Right lobe of liver (tissue), 6 donors: ENCODE measurements around the gene SCG3. TPM values are rescaled to one million over a fixed set of nuclear protein-coding genes. Genes with fewer than 3 reads are reported as not detected.
A peak's percentile ranks its signal among the peaks of the same experiment; 100 is the strongest.

Experiments used
- ATAC-seq, 4 donors: fragments of 200-7000 bp; cut with Tn5 transposase; one replicate each; pipeline ENCODE4 v1.9.1; 2020; ENCODE audit warnings: mild to moderate bottlenecking in 4 of 4, moderate library complexity in 4 of 4
- DNase-seq, 3 donors: peaks; one replicate each; pipeline ENCODE4 v3.0.0-alpha.2; 2020
- H3K27ac ChIP-seq, 3 donors: fragments of 200-600 bp; one replicate each; pipeline ENCODE4 v1.8.0; 2022
- H3K27me3 ChIP-seq, 2 donors: fragments of 200-600 bp; one replicate each; pipeline ENCODE4 v1.8.0; 2022
- H3K36me3 ChIP-seq, 4 donors: fragments of 200-600 bp; sonication (generic) in 1 of 4; one replicate each; pipeline versions ENCODE4 v1.5.1 to v1.8.0; 2017 to 2022; ENCODE audit warnings: control low read depth in 1 of 4
- H3K4me1 ChIP-seq, 4 donors: fragments of 200-600 bp; sonication (generic) in 1 of 4; one replicate each; pipeline versions ENCODE4 v1.5.1 to v1.8.0; 2017 to 2022; ENCODE audit warnings: control low read depth in 1 of 4
- H3K4me3 ChIP-seq, 3 donors: fragments of 200-600 bp; one replicate each; pipeline ENCODE4 v1.8.0; 2022
- H3K9me3 ChIP-seq, 4 donors: fragments of 200-600 bp; sonication (generic) in 1 of 4; one replicate each; pipeline versions ENCODE4 v1.5.1 to v1.8.0; 2017 to 2022; ENCODE audit warnings: control low read depth in 1 of 4
- POLR2A ChIP-seq: fragments of 450-650 bp; IDR thresholded peaks from one replicate; pipeline ENCODE4 v1.6.1; 2017; ENCODE audit warnings: antibody characterized with exemption, mild to moderate bottlenecking
- WGBS: methylation state at CpG from one replicate; pipeline ENCODE4 v1.1.6; 2018; ENCODE audit warnings: low coverage, low lambda C conversion rate; ENCODE audit not compliant: insufficient coverage; ENCODE audit errors: missing lambda C conversion rate; 5-methylcytosine and 5-hydroxymethylcytosine counted together
- intact Hi-C, 2 donors: fragments of 100-400 bp; cut with DNase I; formaldehyde crosslinking; loops; one replicate each; pipeline versions ENCODE4 v1.11.2 to v1.14.1; 2022
- total RNA-seq, 6 experiments: library from RNA; depleted of rRNA in 2 of 6; stranded (reverse); fragments of >200 nt in 2 of 6; fragmentation: NEBNext Ultra II Directional in 3 of 6; extraction: Animal tissue kit (Norgen Biotek cat#: 25700) in 3 of 6; gene quantifications; one replicate each; pipeline versions ENCODE4 v1.1.0 to v1.2.4, GENCODE V29; 2016 to 2023
- TF ChIP-seq, protein P1 (sequence below), 4 donors: fragments of 200-600 bp in 3 of 4; fragments of 450-650 bp in 1 of 4; IDR thresholded peaks; one replicate each; pipeline versions ENCODE4 v1.5.1 to v1.8.0; 2016 to 2022; ENCODE audit warnings: antibody characterized with exemption in 4 of 4, mild to moderate bottlenecking in 2 of 4
- donor health status: DM: no; HTN: yes; CAD: no.
- donor health status: DM: no; HTN: no; CAD: no.
- donor health status: DM: no; HTN: no; CAD: no.
- donor health status: DM: no; HTN: yes; CAD: no.
- donor health status: DM: no; HTN: yes; CAD: no.

The SCG3 gene
- total RNA-seq, 6 experiments from 2014 or later = not detected

DNA sequence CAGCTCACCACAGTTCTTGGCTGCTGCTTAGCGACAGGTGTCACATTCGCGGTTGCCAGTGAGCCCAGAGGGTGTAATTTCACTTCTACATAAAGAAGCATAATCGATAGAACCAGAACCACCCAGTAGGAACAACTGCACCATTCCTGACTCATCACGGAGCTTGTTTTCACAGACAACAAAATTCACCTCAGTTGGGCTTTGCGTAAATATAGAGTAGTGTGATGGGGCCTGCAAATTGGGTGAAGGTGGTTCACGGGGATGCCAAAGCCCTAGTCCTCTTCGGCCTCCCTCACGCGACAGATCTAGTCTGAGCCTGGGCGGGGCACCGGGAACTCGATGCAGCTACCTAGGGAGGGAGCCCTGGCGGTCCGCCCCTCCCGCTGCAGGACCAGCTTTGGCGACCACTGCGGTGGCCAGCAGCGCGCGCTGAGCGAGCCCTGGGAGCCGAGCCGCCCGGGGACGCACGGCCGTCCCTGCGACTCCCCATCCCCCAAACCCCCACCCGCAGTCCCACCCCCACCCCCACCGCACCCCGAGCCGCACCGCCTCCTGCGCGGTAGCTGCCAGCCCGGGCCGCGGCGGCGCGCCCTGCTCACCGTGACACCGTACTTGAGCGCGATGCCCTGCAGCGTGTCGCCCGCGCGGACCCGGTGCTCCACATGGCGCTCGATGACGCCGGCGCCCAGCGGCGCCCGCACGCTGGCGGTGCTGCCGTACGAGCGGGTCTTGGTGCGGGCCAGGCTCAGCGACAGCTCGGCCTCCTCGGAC is 55.6 kb downstream of the SCG3 start:
- ATAC-seq (peak; percentile 49 to 62 (median 58)), DNase-seq (peak; percentile 63 to 79 (median 64))
- Histone ChIP-seq H3K4me1 (peaks cover 0 to 18% (median 2%) of the 10 kb centered on the region in 4 donors), H3K4me3 (peak overlapping the region; percentile 61 to 89 (median 86)), H3K9me3 (no peaks in the 10 kb centered on the region), H3K36me3 (no peaks in the 10 kb centered on the region), H3K27me3 (no peaks in the 10 kb centered on the region), H3K27ac (peak overlapping the region; percentile 74 to 89 (median 87))
- WGBS = 2% methylated on average over 6 of the region's 69 CpGs
- TF ChIP-seq, protein P1, sequence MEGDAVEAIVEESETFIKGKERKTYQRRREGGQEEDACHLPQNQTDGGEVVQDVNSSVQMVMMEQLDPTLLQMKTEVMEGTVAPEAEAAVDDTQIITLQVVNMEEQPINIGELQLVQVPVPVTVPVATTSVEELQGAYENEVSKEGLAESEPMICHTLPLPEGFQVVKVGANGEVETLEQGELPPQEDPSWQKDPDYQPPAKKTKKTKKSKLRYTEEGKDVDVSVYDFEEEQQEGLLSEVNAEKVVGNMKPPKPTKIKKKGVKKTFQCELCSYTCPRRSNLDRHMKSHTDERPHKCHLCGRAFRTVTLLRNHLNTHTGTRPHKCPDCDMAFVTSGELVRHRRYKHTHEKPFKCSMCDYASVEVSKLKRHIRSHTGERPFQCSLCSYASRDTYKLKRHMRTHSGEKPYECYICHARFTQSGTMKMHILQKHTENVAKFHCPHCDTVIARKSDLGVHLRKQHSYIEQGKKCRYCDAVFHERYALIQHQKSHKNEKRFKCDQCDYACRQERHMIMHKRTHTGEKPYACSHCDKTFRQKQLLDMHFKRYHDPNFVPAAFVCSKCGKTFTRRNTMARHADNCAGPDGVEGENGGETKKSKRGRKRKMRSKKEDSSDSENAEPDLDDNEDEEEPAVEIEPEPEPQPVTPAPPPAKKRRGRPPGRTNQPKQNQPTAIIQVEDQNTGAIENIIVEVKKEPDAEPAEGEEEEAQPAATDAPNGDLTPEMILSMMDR (IDR thresholded peaks at IDR 0.05) = no peak
- TF ChIP-seq POLR2A = no peak
- intact Hi-C loops = no loop called here

DNA sequence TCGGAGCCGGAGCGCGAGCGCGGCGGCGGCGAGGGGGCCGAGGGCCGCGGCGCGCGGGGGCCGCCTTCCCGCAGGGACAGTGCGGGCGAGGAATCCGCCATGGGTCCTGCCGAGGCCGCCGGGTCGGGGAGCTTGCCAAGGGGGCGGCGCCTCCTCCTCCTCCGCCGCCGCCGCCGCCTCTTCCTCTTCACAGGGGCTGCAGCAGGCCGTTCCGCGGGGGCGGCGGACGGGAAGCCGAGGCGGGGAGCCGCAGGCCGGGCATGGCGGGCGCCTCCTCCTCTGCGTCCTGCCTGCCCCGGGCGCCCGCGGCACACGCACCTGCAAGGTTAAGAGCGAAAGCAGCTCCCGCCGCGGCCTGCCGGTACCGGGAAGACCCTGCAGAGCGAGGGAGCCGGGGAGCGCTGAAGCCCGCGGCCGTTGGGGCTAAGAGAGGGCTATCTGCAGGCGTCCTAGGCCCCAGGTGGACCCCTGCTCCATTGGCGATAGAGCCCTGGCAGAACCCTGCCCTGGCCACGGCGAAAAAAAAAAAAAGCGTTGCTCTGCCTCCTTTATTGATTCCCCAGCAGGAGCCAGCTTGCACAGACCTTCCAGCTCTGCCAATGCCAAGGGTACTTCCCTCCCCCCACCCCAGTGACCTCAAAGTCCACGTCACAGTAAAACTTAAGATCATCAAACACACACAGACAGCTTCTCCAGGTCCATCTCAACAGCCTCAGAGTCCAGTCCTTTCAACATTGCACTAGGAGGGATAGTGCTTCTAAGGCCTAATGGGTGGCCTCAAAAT is 56.4 kb downstream of the SCG3 start, which contains the start of gene LYSMD2:
LYSMD2 (minus strand) TSS at position 134 of the 784 bp plus-strand sequence; CDS start at position 101, 33 bp downstream.
- TF ChIP-seq, protein P1 (IDR thresholded peaks at IDR 0.05) = no peak
- TF ChIP-seq POLR2A = peak; percentile 61
- no peaks in the 10 kb centered on the region for H3K27me3 ChIP-seq
- ATAC-seq (peak; percentile 85 to 93 (median 90)), DNase-seq (peak; percentile 87 to 90 (median 87))
- no peaks in the 10 kb centered on the region for H3K9me3 ChIP-seq
- no peaks in the 10 kb centered on the region for H3K36me3 ChIP-seq
- intact Hi-C loops = no loop called here
- peaks cover 0 to 10% (median 0%) of the 10 kb centered on the region in 4 donors for H3K4me1 ChIP-seq
- H3K27ac ChIP-seq = peak within 1 kb of the TSS; percentile 74 to 89 (median 87)
- 0% methylated on average over 8 of the region's 67 CpGs for WGBS
- H3K4me3 ChIP-seq = peak within 1 kb of the TSS; percentile 61 to 89 (median 86)

DNA sequence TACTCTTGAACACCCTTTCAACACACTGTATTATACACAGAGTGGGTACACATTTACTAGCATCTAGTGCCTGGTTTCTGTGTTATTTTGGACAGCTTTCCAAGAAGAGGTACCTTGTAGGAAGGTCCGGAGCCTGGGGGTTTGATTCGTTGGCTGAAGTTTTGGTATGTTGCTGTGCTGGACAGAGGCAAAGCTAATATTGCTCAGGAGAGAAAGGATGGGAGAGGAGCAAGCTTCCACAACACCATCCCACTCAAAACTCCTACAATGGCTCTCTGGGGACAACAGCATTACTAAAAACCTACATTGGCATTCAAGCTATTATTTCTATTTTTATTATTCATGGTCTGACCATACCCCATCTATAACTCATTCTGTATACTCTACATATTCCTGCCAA is 57.2 kb downstream of the SCG3 start:
- intact Hi-C loops = no loop called here
- Histone ChIP-seq H3K27me3 (no peaks in the 10 kb centered on the region), H3K4me1 (peaks cover 0 to 10% (median 0%) of the 10 kb centered on the region in 4 donors), H3K4me3 (no peak overlapping the region), H3K36me3 (no peaks in the 10 kb centered on the region), H3K9me3 (no peaks in the 10 kb centered on the region), H3K27ac (peak overlapping the region in 2 of 3 donors; percentile 87 to 89)
- 78% methylated on average over 2 of the region's 2 CpGs for WGBS
- DNase-seq (no peak), ATAC-seq (no peak)
- no peak for TF ChIP-seq POLR2A
- TF ChIP-seq, protein P1 (IDR thresholded peaks at IDR 0.05) = no peak

DNA sequence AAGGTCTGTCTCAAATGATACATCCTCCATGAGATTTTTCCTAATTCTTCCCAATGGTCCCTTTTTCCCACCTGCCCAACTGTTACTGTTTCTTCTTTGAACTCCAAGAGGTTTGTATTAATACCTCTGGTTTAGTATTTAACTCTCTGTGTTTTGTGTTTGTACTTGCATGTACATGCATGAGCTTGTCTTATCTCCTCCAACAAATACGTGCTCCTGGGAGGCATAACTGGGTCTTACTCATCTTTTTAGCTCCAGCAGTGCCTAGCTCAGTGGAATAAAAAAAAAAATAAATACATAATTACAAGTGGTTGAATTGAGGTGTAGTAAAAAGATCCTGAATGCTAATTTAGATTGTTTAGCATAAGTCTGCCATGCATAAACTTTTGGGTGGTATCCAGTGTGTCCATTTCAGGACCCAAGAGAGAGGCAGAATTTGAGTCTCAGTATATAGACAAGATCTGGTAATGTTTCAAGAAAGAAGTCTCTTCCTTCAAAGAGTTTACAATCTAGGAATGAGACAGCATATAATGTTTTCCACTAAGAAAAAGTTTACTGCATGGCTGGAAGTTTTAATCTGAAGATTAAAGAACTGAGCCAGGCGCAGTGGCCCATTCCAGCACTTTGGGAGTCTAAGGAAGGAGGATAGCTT is 57.9 kb downstream of the SCG3 start:
- Histone ChIP-seq H3K4me3 (no peak overlapping the region), H3K9me3 (no peaks in the 10 kb centered on the region), H3K27me3 (no peaks in the 10 kb centered on the region), H3K36me3 (no peaks in the 10 kb centered on the region), H3K27ac (no peak overlapping the region), H3K4me1 (peaks cover 0 to 10% (median 0%) of the 10 kb centered on the region in 4 donors)
- TF ChIP-seq, protein P1 (IDR thresholded peaks at IDR 0.05) = no peak
- no peak for TF ChIP-seq POLR2A
- DNase-seq = no peak
- intact Hi-C loops = no loop called here
- WGBS = 90% methylated on average over 2 of the region's 2 CpGs
- ATAC-seq = no peak
